IPS DF 4.7 (cell line): ENCODE data around the gene MBOAT1.
"Not testable (repeated sequence)": the region's sequence is repeated elsewhere in the genome, so short reads cannot be mapped to it uniquely, and the experiment has no call there.

Experiments used
- DNase-seq: peaks from one replicate; pipeline ENCODE4 v3.0.0-alpha.2; 2013; ENCODE audit warnings: low spot score; ENCODE audit errors: extremely low read depth

Gene MBOAT1

DNA sequence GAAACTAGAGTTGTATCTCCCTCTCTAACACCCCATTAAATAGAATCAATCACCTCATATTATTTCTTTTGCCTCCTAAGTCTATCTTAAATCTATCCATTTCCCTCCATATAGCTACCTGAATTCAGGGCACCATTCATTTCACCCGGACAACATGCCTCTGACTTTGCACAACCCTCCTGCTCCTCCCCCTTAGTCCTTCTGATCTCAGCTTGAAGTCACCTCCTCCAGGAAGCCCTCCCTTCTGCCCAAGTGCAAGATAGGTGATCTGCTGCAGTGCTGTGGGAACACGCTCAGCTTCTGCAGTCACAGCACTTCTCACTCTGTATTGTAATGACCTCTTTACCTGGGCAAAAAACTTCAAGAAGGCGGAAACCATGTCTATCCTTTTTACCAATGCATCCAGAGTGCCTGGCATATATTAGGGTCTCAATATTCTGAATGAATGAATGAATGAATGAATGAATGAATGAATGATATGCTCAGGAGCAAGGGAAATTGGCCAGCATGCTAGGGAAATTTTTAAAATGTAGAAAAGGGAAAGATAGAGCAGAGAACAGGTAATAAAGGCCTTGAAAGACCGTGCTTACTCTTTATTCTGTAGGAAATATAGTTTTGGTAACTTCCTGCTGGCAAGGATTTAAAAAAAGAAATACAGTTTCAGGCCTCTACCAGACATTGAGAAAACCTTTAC is 41.7 kb downstream of the MBOAT1 start:
- DNase-seq: no peak

DNA sequence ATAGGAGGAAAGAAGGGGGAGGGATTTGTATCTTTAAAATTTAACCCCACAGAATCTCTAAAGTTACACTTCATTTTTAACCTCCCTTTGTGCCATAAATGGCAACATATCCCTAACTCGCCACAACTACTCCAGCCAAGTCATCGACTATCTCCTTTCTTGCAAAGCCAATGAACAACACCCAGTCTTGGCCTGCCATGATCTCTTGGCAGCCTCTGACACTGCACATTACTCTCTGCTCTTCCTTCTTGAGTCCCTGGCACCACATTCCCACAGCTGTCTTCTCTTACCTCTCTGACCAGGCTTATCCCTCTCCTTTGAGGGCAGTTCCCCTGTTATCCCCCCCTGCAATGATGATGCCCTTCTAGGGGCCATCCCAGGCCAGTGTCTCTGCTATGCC is 42.5 kb downstream of the MBOAT1 start:
- no peak for DNase-seq

DNA sequence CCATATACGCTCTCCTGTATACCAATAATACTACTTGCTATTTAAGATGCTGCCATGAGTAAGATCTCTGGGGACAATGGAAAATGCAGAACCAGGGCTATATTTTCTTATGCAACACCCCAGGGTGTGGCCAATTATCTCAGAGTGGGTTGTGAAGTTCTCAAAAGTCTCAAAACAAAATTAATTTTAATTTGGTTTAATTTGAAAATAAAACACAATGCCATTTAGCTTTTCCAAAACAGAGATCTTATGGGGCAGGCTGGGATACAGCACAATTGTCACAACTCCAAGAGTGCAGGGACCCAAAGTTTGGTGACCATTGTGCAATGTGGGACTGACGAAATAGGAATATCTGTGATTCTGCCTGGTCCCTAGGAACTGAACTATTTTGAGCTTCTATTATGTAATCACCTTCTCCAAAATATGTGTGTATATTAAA is 43.1 kb downstream of the MBOAT1 start:
- DNase-seq: no peak

DNA sequence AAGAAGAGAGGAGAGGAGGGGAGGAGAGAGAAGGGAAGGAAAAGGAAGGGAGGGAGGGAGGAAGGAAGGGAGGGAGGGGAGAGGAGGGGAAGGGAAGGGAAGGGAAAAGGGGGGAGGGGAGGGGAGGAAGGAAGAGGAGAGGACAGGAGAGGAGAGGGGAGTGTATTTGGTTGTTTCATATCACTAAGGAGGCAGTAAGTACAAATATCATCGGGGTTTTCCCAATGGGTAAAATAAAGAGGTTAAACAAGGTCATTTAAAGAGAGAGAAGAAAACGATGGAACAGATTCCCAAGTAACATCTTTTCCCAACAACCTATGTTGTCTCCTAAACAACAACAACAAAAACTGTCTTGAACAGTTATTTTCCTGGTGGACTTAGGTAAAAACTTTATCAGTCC is 43.6 kb downstream of the MBOAT1 start:
- DNase-seq: no peak

DNA sequence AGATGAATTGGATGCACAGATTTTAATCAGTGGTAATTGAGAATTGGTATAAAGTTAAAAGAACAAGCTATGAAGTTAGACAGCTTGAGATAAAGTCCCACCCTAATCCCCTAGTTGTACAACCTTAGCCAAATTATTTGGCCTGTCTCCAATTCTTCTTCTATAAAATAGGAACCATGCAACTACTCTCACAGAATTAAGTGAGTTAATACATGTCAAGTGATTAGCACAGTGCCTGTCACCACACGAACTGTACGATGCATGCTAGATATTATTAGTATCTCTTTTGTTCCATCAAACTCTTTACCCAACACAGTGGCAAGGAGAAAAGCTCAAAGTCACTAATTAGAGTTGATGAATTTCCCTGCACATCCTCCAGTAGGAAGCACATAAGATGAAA is 44.7 kb downstream of the MBOAT1 start:
- DNase-seq: no peak

DNA sequence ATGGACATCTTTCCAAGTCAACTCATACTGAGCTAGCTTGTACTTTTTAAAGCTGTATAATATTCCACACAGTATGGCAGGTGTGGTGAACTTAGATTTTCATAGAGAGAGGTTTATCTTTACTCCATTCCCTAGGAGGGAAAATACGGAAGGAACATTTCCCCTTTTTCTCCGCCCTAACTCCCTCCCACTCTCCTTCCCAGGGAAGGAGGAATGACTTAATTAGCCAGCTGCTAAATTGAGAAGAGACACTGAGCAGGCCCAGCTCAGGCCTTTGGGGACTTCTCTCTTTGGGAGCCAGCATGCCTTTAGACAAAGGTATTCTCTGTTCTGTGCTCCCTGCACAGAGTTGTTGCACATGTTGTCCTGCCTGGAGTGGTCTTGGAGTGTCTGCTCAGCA is 46.1 kb downstream of the MBOAT1 start:
- no peak for DNase-seq

DNA sequence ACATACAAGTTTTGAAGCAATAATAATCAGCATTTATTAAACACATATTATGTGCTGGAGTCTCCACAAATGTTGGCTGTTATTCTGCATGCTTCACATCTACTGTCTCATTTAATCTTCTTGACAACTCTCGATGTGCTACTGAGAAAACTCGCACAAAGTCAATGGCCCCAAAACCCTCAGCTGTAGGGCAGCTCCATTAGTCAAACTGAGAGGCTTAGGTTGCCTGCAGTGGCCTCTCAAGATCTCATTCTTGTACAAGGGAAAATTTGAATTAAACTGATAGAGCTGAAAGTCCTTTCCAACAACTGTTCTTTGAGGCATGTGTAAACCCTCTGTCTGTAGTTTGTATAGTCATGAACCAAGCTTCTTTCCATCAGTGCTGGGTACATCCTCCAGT is 49.8 kb downstream of the MBOAT1 start:
- DNase-seq: no peak

DNA sequence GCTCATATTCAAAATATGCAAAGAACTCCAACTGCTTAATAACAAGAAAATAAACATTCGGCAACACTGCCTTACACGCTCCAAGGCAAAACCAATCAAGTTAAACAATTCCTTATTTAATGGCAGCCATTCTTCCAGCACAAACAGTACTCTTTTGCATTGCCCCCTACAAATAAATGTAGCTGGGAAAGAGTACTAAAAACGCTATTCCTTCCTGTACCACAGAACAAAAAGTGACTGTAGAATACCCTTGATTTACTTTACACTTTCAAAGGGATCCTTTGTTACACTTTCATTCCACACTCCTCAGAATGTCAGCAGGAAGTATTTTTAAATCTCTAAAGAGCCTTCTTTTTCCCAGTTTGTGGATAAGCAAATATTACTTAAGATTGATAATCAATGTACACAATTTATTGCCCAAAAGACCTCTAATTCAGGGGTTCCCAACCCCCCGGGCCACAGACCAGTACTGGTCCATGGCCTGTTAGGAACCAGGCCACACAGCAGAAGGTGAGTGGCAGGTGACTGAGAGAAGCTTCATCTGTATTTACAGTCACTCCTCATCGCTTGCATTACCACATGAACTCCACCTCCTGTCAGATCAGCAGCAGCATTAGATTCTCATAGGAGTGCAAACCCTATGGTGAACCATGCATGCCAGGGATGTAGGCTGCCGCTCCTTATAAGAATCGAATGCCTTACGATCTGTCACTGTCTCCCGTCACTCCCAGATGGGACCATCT is 51.6 kb downstream of the MBOAT1 start:
- no peak for DNase-seq

DNA sequence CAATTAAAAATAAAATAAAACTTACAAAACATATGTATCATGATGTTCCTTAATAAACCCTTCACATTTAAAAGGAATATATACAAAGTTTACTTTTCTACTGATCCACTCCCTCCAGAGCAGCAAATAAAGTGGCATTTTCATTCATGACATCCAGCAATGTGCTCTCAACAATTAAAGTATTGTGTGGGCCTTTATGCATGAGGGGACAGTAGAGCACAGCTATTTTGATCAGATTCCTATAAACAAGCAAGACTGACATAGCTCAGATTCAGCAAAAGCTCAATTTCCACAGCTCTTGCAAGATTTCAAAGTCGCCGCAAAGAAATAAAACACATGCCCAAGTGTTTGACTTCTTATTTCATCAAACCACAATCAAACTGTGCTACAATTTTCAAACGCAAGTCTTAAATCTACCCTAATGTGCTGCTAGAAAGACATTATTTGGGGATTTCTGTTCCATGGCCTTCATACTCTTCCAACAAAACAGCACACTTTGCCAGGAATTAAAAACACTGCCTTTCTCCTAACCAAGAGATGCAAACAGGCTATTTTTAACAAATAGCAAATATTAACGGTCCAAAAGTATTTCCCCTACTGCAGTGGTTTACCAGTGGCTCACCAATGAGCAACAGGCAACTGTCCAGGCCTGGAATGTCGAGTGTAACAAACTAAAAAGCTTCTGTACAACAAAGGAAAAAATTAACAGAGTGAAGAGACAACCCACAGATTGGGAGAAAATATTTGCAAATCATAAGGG is 52.3 kb downstream of the MBOAT1 start:
- DNase-seq: no peak

DNA sequence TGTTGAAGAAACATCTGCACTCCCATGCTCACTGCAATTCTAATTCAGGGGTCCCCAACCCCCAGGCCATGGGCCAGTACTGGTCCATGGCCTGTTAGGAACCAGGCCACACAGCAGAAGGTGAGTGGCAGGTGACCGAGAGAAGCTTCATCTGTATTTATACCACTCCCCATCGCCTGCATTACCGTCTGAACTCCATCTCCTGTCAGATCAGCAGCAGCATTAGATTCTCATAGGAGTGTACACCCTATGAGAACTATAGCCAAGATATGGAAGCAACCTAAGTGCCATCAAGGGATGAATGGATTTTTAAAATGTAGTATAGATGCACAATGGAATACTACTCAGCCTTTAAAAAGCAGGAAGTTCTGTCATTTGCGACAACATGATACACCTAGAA is 53.2 kb downstream of the MBOAT1 start:
- DNase-seq: no peak

DNA sequence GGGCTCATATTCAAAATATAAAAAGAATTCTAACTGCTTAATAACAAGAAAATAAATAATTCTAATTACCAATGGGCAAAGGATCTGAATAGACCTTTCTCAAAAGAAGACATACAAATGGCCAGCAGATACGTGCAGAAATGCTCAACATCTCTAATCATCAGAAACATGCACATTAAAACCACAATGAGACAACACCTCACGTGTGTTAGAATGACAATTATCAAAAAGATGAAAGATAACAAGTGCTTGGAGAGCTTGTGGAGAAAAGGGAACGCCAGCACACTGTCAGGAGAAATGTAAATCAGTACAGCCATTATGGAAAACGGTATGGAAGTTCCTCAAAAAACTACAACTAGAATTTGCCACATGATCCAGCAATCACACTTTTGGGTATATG is 53.6 kb downstream of the MBOAT1 start:
- DNase-seq: no peak

DNA sequence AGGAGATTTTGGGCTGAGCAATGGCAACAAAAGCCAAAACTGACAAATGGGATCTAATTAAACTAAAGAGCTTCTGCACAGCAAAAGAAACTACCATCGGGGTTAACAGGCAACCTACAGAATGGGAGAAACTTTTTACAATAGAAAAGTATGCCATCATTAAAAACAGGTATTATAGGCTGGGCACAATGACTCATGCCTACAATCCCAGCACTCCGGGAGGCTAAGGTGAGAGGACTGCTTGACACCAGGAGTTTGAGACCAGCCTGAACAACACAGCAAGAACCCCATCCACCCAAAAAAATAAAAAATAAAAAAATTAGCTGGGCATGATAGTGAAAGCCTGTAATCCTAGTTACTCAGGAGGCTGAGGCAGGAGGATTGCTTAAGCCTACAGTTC is 55.4 kb downstream of the MBOAT1 start:
- DNase-seq: no peak

DNA sequence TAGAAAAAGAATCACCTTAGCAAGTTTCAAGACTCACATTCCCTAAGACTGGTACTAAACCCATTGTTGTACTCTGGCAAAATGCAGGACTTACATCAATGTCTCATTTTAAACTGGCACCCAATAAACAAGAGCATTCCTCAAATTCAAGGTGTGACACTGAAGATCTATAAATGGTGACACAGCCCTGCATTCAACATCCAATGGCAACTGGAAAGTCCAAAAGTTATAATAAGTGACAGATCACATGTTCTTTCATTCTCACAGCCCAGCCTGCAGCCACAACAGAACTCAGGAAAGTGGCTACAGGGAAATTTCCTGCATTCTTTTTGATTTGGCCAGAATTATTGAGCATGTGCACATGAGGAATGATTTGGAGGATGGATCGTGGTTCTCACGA is 57.5 kb downstream of the MBOAT1 start:
- DNase-seq: no peak

DNA sequence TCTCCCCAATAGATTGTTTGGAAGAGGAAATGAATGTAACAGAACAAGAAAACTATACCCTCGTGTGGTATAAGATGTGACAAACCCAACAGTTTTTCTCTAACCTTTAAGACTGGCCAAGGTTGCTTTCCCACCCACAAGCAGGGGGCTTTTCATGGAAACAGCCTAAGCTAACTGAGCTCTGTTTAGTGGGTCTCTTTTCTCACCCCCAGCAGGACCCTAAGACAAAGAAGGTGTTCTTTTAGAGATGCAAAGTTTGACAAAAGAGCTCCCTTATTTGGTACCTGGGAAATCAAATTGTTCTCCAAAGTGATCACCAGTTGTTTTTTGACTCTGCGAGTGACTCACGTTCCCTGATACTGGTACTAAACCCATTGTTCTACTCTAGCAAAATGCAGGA is 59.1 kb downstream of the MBOAT1 start:
- no peak for DNase-seq

DNA sequence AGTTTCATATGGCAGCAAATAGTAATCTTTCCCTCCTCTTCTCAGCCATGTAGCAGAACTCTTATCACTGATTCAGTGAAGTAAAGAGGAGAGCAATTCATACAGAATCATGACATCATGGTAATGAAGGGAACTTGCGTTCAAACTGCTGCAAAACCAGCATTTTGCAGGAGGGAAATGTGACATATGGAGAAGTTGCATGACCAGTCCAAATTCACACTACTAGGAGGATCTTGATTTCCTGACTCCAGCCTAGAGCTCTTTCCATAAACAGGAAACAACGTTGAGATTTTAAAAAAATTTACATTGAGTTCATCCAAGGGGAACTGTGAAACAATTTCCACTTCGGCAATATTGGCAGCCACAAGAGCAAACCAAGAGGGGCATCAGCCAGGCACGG is 63.8 kb downstream of the MBOAT1 start:
- DNase-seq: no peak

DNA sequence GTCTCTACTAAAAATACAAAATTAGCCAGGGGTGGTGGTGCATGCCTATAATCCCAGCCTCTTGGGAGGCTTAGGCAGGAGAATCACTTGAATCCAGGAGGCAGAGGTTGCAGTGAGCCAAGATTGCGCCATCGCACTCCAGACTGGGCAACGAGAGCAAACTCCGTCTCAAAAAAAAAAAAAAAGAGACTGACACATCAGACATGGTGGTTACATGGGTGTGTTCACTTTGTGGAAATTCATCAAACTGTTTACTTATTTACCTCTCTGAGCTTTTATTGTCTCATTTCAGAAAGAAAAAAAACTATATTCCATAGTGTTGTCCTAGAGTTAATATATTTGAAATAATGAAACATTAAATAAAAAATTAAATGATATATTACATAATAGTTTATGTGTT is 64.8 kb downstream of the MBOAT1 start:
- no peak for DNase-seq

DNA sequence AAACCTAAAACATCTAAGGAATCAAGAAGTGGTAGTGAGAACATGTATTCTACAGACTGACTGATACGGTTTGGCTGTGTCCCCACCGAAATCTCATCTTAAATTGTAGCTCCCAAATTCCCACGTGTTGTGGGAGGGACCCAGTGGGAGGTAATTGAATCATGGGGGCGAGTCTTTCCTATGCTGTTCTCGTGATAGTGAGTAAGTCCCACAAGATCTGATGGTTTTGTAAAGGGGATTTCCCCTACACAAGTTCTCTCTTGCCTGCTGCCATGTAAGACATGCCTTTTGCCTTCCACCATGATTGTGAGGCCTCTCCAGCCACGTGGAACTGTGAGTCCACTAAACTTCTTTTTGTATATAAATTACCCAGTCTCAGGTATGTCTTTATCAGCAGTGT is 65.4 kb downstream of the MBOAT1 start:
- not testable (repeated sequence) for DNase-seq

DNA sequence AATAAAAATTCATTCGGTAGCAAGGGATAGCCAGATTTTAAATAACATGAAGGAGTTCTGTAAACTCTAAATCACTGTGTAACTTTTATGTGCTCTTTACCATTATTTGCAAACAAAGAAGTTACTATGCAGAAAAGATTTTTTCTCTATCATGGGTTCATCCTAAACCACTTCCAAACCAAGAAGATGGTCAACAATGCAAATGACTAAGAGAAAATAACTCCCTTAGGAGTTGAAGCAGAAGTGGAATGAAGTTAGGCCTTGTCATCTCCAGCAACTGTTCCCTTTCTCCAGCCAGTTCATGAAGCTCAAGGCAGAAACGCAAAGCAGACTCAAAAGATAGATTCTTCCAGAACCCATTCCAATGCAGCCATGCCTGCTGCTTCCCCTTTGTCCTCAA is 66.0 kb downstream of the MBOAT1 start:
- no peak for DNase-seq

DNA sequence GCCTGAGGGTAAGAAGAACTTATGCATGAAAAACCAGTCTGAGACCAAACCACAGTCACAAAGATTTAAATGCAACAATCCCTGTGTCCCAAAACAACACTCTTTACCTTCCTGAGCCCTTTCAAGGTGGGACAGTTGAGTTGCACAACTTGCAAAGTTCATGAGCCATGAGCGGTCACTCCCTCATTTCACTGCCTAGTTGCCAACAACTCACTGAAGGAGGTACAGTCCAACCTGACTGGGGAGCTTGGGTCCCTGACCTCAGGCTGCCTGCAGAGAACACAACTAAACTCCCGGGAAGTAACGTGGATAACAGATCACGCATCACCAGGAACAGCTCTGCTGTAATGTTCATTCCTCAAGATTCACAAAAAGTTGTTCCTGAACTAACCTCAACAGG is 69.4 kb downstream of the MBOAT1 start:
- DNase-seq: no peak

DNA sequence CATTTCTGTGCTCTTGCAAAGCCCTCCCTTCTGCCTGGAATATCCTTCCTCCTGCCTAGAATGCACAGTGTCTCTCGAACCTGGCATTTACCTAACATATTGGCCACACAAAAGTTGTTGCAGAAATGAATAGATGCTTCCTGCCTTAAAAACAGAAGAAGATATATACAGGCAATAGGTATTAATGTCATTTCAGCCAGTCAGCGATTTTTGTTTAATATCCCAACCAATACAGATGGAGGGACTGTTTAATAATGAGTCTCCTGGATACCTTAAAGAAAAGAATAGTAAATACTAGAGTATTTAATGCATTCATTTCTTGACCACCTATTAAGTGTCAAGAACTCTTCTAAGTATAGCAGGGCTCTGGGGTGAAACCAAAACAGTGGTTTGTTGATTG is 70.3 kb downstream of the MBOAT1 start:
- DNase-seq: no peak

DNA sequence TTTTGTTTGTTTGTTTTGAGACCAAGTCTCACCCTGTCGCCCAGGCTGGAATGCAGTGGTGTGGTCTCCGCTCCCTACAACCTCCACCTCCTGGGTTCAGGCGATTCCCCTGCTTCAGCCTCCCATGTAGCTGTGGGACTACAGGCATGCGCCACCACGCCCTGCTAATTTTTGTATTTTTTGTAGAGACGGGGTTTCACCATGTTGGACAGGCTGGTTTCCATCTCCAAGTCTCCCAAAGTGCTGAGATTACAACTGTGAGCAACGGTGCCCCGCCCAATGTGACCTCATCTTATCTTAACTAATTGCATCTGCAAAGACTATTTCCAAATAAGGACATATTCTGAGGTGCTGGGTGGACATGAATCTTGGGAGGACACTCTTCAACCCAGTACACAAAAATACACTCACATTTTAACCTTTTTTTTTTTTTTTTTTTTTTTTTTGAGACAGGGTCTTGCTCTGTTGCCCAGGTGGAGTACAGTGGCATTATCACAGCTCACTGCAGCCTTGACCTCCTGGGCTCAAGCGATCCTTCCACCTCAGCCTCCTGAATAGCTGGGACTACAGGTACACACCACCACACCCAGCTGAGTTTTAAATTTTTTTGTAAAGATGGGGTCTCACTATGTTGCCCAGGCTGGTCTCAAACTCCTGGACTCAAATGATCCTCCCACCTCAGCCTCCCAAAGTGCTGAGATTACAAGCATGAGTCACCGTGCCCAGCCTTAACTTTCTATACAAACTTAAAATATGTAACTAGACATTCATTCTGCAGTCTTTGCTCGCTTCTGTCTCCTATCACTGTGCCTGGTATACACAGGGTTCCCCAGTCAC is 72.9 kb downstream of the MBOAT1 start:
- not testable (repeated sequence) for DNase-seq

DNA sequence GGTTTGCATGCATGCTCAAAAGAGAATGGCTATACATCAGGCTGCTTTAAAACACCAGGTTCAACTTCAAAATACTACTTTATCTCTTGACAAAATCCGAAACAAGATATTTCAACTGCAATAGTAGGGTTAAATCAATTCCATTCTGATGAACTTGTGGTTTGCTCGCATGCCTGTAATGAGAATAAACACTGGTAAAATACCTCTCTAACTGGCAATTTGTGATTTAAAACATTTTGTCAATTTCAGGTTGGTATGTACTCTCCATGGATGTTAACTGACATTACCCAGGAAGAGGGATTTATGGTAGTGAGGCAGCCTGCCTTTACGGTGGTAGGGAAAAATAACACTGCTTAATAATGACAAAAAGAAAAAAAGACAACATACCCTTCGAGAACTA is 74.4 kb downstream of the MBOAT1 start:
- no peak for DNase-seq
